Vagina (tissue), 2 donors: ENCODE results near the gene FBXL7.

Experiments used
- POLR2A ChIP-seq, 2 donors: fragments of 450-650 bp; IDR thresholded peaks; one replicate each; pipeline ENCODE4 v1.6.1; 2017; ENCODE audit warnings: antibody characterized with exemption in 2 of 2, mild to moderate bottlenecking in 2 of 2, moderate library complexity in 2 of 2
- TF ChIP-seq, protein P1 (sequence below), 3 experiments: fragments of 450-650 bp in 2 of 3; fragments of 200-600 bp in 1 of 3; sonication (generic) in 1 of 3; IDR thresholded peaks; one replicate each; pipeline ENCODE4 v1.5.1; 2017 to 2019; ENCODE audit warnings: antibody characterized with exemption in 3 of 3, mild to moderate bottlenecking in 2 of 3, moderate library complexity in 2 of 3

DNA sequence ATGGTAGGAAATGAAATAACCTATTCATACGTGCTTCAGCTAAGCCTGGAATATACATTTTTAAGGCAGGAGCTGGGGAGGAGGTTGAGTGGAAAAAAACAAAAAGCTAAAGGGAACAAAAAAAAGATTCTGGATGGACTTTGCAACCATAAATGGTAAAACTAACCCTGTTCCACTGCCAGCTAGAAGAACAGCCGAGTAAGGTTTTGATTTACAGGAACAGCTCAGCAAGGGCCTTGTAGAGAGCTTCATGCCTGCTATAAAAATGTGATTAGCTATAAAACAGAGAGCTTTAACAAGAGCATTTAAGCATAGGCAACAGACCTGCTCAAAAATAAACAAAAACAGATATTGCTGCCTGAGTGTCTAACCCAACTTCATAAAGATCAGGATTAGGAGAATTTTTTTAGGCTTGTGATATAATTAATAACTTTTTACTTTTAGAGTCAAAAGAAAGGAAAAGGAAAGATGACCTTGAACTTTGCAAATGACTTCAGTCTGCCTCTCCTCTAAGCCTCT is 194.8 kb downstream of the FBXL7 start:
- no peak for TF ChIP-seq POLR2A (IDR thresholded peaks at IDR 0.05)
- TF ChIP-seq, protein P1, sequence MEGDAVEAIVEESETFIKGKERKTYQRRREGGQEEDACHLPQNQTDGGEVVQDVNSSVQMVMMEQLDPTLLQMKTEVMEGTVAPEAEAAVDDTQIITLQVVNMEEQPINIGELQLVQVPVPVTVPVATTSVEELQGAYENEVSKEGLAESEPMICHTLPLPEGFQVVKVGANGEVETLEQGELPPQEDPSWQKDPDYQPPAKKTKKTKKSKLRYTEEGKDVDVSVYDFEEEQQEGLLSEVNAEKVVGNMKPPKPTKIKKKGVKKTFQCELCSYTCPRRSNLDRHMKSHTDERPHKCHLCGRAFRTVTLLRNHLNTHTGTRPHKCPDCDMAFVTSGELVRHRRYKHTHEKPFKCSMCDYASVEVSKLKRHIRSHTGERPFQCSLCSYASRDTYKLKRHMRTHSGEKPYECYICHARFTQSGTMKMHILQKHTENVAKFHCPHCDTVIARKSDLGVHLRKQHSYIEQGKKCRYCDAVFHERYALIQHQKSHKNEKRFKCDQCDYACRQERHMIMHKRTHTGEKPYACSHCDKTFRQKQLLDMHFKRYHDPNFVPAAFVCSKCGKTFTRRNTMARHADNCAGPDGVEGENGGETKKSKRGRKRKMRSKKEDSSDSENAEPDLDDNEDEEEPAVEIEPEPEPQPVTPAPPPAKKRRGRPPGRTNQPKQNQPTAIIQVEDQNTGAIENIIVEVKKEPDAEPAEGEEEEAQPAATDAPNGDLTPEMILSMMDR (IDR thresholded peaks at IDR 0.05) = no peak
